Measurements from ENCODE around the gene EEPD1. TPM values are rescaled to one million over a fixed set of nuclear protein-coding genes. Genes with fewer than 3 reads are reported as not detected.

Gene EEPD1
- total and polyA plus RNA-seq, 4 donors: 2.3 to 12.3 (median 7.1) TPM

GRCh38 chr7:36300696-36301350, 147.8 kb downstream of the EEPD1 start (continued):
- peak; percentile 51 to 57 for TF ChIP-seq HNF4A (conservative IDR thresholded peaks at IDR 0.05)
- peak; percentile 55 for TF ChIP-seq SP1 (IDR thresholded peaks at IDR 0.05)

- TF ChIP-seq HNF4A (conservative IDR thresholded peaks at IDR 0.05) (no peak), HNF4G (IDR thresholded peaks at IDR 0.05) (no peak), ATF3 (IDR thresholded peaks at IDR 0.05) (no peak), FOXA1 (IDR thresholded peaks at IDR 0.05) (no peak), RXRA (IDR thresholded peaks at IDR 0.05) (no peak), MAX (IDR thresholded peaks at IDR 0.05) (no peak), JUND (IDR thresholded peaks at IDR 0.05) (no peak), TAF1 (conservative IDR thresholded peaks at IDR 0.05) (no peak), EGR1 (IDR thresholded peaks at IDR 0.05; ENCODE audit: low read depth in 2 of 2) (no peak), GABPA (IDR thresholded peaks at IDR 0.05 in 1 of 2, conservative IDR thresholded peaks at IDR 0.05 in 1 of 2) (no peak), SP1 (IDR thresholded peaks at IDR 0.05) (no peak), YY1 (IDR thresholded peaks at IDR 0.05) (no peak)
- TF ChIP-seq, protein P1, sequence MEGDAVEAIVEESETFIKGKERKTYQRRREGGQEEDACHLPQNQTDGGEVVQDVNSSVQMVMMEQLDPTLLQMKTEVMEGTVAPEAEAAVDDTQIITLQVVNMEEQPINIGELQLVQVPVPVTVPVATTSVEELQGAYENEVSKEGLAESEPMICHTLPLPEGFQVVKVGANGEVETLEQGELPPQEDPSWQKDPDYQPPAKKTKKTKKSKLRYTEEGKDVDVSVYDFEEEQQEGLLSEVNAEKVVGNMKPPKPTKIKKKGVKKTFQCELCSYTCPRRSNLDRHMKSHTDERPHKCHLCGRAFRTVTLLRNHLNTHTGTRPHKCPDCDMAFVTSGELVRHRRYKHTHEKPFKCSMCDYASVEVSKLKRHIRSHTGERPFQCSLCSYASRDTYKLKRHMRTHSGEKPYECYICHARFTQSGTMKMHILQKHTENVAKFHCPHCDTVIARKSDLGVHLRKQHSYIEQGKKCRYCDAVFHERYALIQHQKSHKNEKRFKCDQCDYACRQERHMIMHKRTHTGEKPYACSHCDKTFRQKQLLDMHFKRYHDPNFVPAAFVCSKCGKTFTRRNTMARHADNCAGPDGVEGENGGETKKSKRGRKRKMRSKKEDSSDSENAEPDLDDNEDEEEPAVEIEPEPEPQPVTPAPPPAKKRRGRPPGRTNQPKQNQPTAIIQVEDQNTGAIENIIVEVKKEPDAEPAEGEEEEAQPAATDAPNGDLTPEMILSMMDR (IDR thresholded peaks at IDR 0.05; ENCODE audit: low read depth, low read length, missing input control): no peak
- TF ChIP-seq, protein P2, sequence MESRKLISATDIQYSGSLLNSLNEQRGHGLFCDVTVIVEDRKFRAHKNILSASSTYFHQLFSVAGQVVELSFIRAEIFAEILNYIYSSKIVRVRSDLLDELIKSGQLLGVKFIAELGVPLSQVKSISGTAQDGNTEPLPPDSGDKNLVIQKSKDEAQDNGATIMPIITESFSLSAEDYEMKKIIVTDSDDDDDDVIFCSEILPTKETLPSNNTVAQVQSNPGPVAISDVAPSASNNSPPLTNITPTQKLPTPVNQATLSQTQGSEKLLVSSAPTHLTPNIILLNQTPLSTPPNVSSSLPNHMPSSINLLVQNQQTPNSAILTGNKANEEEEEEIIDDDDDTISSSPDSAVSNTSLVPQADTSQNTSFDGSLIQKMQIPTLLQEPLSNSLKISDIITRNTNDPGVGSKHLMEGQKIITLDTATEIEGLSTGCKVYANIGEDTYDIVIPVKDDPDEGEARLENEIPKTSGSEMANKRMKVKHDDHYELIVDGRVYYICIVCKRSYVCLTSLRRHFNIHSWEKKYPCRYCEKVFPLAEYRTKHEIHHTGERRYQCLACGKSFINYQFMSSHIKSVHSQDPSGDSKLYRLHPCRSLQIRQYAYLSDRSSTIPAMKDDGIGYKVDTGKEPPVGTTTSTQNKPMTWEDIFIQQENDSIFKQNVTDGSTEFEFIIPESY (IDR thresholded peaks at IDR 0.05): no peak
- TF ChIP-seq, protein P3, sequence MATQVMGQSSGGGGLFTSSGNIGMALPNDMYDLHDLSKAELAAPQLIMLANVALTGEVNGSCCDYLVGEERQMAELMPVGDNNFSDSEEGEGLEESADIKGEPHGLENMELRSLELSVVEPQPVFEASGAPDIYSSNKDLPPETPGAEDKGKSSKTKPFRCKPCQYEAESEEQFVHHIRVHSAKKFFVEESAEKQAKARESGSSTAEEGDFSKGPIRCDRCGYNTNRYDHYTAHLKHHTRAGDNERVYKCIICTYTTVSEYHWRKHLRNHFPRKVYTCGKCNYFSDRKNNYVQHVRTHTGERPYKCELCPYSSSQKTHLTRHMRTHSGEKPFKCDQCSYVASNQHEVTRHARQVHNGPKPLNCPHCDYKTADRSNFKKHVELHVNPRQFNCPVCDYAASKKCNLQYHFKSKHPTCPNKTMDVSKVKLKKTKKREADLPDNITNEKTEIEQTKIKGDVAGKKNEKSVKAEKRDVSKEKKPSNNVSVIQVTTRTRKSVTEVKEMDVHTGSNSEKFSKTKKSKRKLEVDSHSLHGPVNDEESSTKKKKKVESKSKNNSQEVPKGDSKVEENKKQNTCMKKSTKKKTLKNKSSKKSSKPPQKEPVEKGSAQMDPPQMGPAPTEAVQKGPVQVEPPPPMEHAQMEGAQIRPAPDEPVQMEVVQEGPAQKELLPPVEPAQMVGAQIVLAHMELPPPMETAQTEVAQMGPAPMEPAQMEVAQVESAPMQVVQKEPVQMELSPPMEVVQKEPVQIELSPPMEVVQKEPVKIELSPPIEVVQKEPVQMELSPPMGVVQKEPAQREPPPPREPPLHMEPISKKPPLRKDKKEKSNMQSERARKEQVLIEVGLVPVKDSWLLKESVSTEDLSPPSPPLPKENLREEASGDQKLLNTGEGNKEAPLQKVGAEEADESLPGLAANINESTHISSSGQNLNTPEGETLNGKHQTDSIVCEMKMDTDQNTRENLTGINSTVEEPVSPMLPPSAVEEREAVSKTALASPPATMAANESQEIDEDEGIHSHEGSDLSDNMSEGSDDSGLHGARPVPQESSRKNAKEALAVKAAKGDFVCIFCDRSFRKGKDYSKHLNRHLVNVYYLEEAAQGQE (IDR thresholded peaks at IDR 0.05): no peak
- Histone ChIP-seq H3K9ac (ENCODE audit: low read depth in 1 of 2, low read length in 2 of 2) (no peak overlapping the region), H3K9me3 (ENCODE audit: control insufficient read depth in 4 of 4, low read length in 3 of 4) (no peaks in the 10 kb centered on the region), H3K27ac (ENCODE audit: low read depth in 1 of 2, low read length in 2 of 2) (no peak overlapping the region), H3K27me3 (ENCODE audit: control insufficient read depth in 4 of 4, insufficient read depth in 4 of 4, low read length in 3 of 4) (no peaks in the 10 kb centered on the region), H3K36me3 (ENCODE audit: control insufficient read depth in 4 of 4, insufficient read depth in 3 of 4, low read depth in 1 of 4, low read length in 3 of 4) (peaks cover 0 to 11% (median 4%) of the 10 kb centered on the region in 4 donors), H3K4me1 (ENCODE audit: control insufficient read depth in 4 of 4, insufficient read depth in 4 of 4, low read length in 3 of 4) (peaks cover 12 to 25% (median 15%) of the 10 kb centered on the region in 4 donors), H3K4me3 (ENCODE audit: low read depth in 1 of 3, low read length in 3 of 3) (no peak overlapping the region)
- 92% methylated on average over 15 of the region's 15 CpGs for WGBS
- no peak for DNase-seq (ENCODE audit: low spot score)
Measured at GRCh38 chr7:36301914-36302771, 149.1 kb downstream of the EEPD1 start.

Measured in liver (tissue), 9 donors.